ENCODE measurements around the gene MFGE8.
A peak's percentile ranks its signal among the peaks of the same experiment; 100 is the strongest.
"Not testable (repeated sequence)": the region's sequence is repeated elsewhere in the genome, so short reads cannot be mapped to it uniquely, and the experiment has no call there.

Gene MFGE8, protein sequence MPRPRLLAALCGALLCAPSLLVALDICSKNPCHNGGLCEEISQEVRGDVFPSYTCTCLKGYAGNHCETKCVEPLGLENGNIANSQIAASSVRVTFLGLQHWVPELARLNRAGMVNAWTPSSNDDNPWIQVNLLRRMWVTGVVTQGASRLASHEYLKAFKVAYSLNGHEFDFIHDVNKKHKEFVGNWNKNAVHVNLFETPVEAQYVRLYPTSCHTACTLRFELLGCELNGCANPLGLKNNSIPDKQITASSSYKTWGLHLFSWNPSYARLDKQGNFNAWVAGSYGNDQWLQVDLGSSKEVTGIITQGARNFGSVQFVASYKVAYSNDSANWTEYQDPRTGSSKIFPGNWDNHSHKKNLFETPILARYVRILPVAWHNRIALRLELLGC

DNA sequence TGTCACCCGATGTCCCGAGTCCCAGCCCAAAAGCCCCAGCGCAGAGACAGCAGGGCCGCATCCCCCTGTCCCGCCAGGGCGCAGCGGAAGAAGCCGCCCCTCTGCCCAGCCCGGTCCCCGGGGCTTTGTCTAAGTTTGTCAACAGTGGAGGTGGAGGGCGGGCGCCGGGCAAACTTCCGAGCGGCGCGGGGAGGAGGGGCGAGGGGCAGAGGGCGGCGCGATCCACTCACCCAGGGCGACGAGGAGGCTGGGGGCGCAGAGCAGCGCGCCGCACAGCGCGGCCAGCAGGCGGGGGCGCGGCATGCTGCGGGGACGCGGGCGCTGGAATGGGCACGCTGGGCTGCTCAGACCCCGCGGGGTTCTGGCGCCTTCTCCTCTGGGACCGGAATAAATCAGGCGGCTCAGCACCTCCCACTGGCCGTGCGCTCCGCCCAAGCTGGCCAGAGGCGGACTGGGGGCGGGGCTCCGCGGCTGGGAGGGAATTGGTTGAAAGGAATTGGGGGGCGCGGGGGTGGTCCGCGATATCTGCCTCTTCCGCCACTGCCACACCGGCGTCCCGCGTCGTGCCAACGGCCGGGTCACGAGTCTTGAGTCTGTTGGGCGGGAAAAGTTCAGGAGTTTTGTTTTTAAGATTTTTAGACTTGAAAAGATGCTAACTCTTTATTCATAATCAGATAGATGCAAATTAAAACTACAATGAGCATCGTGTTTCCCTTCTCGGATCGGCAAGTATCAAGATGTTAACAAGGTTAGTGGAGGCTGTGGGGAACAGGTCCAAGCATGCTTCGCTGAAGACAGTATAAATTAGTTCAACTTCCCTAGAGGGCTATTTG is at the start of gene MFGE8:
Gene MFGE8 (minus strand): TSS at position 363 of the 833 bp plus-strand sequence. CDS start 60 bp downstream, at position 303.
- DNase-seq (ENCODE audit: low read depth, low spot score): peak; percentile 66
- peak within 1 kb of the TSS; percentile 89 for H3K27ac ChIP-seq

DNA sequence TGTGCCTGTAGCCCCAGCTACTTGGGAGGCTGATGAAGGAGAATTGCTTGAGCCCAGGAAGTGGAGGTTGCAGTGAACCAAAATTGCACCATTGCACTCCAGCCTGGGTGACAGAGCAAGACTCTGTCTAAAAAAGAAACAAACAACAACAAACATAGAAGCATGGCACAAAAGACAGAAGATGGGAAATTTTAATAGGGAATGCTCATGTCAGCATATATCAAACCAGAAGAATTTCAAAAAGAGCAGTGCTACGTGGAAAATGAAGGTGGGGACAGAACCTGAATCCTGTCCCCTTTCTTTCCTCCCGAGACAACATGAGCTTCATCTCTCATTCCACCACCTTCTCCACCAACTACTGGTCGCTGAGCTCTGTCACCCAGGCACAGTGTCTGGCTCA is 46.3 kb upstream of the MFGE8 start:
- H3K27ac ChIP-seq: no peak overlapping the region
- no peak for DNase-seq (ENCODE audit: low read depth, low spot score)

DNA sequence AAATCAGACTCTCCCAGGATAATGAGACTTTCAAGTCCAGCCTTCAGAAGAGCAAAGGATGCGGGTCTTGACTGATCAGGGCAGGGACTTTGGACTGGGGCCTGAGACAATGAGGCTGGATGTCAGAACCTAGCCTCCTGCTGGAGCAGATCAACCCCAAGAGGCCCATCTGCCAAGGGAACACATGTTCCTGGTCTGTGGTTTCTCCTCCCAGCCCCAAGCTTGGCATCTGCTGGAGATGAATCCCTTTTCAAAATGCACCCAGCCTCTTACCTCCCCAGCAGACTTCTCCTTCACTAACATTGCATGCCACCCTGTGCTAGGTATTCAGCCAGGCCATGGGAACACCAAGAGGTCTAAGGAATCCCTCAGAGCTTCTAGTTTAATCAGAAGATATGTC is 43.7 kb upstream of the MFGE8 start:
- no peak overlapping the region for H3K27ac ChIP-seq
- DNase-seq (ENCODE audit: low read depth, low spot score): no peak

DNA sequence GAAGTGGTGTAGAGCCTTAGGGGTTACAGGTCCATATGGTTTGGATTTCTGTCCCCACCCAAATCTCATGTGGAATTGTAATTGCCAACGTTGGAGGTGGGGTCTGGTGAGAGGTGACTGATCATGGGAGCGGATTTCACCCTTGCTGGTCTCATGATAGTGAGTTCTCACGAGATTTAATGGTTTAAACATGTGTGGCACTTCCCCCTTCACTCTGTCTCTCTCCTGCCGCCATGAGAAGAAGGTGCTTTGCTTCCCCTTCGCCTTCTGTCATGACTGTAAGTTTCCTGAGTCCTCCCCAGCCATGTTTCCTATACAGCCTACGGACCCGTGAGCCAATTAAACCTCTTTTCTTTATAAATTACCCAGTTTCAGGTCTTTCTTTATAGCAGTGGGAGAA is 43.1 kb upstream of the MFGE8 start:
- DNase-seq (ENCODE audit: low read depth, low spot score): no peak
- H3K27ac ChIP-seq: no peak overlapping the region

DNA sequence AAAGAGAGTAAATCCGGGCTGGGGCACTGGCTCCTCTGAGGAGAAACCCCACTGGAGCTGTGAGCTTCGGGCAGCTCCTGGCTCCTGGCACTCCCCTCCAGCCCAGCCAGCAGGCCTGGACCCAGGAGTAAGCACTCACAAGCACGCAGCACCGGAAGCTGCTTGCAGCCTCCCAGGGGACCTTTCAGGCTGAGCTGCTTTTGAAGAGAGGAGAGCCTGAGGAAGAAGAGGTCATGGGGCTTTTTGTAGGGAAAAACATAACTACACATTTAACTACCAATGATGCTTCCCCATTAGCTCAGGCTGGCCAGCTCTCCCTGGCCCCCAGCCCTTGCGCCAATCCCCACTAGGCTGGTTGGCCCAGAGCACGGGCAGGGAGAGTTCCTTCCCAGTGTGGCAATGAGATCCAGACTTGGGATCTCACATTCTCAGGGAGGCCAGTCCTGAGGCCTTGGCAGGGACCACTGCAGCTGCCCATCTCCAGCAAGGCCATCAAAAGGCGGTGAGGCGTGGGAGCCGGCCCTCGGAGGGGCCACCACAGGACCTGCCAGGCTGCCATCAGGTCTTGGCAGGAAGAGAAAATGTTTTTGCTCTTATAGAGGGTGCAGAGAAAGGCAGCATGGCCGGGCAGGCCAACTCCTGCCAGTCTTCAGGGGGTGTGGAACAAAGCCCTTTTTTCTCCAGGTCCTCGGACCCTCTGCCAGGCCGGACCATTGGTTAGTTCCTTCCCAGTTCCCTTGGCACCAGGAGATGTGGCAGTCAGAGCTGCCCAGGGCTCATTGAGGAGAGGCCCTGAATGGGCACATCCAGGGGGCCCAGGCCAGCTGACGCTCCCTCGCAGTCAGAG is 41.5 kb upstream of the MFGE8 start:
- DNase-seq (ENCODE audit: low read depth, low spot score): no peak
- no peak overlapping the region for H3K27ac ChIP-seq

DNA sequence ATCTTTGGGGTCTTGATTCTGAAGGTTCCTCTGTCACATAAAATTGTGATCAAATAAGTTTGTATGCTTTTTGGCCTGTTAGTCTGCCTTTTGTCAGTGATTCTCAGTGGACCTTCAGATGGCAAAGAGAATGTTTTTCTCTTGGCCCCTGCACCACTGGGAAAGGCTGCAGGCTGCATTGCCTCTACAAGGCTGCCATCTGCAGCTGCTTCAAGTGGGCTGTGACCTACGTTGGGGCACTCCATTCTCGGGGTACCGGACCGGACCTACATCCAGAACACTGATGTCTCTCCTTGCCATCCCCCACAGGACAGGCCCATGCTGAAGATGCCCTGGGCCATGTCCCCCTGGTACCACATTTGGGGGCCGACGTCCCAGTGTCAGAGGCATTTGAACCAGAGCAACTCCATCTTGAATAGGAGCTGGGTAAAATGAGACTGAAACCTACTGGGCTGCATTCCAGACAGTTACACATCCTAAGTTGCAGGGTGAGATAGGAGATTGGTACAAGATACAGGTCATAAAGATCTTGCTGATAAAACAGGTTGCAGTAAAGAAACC is 37.5 kb upstream of the MFGE8 start:
- DNase-seq (ENCODE audit: low read depth, low spot score): no peak
- no peak overlapping the region for H3K27ac ChIP-seq

DNA sequence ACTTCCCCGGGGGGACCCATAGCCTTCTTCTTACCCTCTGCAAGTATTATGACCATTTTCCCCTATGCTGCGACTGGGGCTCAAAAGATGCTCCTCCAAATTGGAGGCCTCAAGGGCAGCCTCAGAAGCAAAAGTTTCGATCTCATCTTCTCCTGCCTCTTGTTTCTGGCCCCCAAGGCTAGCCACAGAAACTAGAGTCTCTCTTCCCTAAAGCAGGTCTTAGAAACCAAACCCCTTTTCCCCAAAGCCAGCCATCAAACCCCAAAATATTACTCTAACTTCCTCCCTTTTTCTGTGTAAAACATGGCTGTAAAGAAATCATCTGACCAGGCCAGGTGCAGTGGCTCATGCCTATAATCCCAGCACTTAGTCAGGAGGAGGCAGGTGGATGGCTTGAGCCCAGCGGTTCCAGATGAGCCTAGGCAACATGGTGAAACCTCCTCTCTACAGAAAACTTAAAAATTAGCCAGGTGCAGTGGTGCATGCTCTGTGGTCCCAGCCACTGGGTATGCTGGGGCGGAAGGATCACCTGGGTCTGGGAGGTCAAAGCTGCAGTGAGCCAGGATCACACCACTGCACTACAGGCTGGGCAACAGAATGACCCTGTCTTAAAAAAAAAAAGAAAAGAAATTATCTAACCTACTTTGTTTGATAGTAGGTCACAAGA is 36.7 kb upstream of the MFGE8 start:
- no peak overlapping the region for H3K27ac ChIP-seq

DNA sequence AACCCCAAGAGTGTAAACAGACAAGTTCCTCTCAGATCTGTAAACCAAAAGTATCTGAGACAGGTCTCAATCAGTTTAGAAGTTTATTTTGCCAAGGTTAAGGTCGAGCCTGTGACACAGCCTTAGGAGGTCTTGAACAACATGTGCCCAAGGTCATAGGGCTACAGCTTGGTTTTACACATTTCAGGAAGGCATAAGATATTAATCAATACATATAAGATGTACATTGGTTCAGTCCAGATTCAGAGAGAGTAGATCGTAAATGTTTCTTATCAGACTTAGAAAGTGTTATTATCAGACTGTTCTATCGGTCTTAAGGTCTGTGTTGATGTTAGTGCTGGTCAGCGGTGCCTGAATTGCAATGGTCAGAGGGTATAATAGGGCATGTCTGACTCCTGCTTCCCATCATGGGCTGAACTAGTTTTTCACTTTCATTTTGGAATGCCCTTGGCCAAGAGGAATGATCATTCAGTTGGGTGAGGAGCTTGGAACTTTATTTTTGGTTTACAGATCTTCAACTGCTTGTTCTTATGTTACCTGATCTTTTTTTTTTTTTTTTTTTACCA is 27.0 kb upstream of the MFGE8 start:
- no peak for DNase-seq (ENCODE audit: low read depth, low spot score)

More for the DNA sequence above, 36.7 kb upstream of the MFGE8 start:
- no peak for DNase-seq (ENCODE audit: low read depth, low spot score)

DNA sequence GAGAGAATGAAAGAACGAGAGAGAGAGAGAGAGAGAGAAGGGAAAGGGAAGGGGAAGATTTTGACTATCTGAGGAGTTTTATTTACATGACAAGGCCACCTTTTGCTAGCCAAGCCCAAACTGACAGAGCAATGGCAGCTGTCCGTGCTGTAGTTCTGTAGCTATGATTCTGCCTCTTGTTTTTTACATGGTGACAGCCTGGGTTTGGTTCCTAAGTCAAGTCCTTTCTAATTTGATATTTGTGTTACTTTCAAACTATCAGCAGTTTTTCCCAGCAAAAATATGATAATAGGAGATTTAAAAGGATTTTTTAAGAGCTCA is 26.3 kb upstream of the MFGE8 start:
- no peak overlapping the region for H3K27ac ChIP-seq
- DNase-seq (ENCODE audit: low read depth, low spot score): no peak

More for the DNA sequence above, 27.0 kb upstream of the MFGE8 start:
- H3K27ac ChIP-seq: no peak overlapping the region

DNA sequence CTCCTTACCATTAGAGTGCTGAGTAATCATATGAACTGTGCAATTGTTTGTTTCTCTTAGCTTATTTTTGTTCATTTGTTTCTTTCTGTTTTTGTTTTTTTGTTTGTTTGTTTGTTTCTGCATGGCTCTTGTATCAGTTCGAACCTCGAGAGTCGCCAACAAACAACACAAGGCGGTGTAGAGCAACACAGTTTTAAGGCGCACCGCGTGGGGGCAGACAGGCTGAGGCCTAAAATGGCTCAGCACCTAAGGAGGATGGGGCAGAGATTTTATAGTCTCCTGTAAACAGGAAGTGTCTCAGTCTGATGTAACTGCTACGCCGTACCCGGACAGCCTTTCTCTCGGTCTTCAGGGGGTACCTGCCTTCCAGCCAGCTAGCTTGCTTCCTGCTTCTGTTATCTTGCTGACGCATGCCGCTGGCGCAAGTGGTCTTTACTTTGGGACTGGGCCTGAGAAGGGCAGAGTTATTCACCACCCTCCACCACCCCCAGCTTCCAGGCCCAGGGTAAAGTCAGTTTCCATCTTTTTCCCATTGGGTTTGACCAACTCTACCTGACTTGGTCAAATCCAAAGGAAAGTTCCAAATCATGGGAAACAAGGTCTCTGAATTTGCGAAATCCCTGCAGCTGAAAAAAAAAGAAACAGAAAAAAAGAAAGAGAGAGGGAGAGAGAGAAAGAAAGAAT is 25.8 kb upstream of the MFGE8 start:
- no peak overlapping the region for H3K27ac ChIP-seq
- DNase-seq (ENCODE audit: low read depth, low spot score): no peak

DNA sequence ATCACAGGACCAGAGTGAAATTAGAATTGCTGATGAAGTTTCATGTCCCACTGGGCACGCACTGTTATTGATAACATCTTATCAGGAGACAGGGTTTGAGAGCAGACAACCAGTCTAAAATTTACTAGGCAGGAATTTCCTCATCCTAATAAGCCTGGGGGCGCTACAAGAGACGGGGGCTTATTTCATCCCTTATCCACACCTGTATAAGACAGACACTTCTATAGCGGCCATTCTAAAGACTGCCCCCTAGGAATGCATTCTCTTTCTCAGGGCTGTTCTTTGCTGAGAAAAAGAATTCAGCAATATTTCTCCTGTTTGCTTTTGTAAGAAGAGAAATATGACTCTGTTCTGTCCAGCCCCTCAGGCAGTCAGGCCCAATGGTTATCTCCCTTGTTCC is 21.3 kb upstream of the MFGE8 start:
- H3K27ac ChIP-seq; DNase-seq (ENCODE audit: low read depth, low spot score): not testable (repeated sequence)

DNA sequence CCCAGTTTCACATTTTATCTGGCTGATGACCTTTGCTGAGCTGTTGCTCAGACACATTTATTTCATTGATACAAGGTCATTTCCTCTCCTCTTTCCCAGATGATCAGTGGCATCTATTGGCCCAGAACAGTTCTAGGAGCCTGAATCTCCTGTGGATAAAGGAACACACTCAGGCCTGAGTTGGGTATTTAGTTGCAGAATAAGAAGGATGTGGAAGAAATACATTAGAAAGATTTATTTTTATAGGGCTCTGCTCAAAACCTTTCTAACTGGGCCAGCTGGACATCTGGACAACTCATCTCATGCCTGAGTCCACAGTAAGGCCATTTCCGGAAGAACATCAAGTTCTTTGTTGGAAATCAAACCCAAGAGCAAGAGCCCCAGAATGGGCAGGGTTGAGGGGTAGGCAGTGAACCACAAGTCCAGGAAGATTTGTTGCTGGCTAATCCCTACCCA is 19.7 kb upstream of the MFGE8 start:
- DNase-seq (ENCODE audit: low read depth, low spot score): no peak
- H3K27ac ChIP-seq: no peak overlapping the region

DNA sequence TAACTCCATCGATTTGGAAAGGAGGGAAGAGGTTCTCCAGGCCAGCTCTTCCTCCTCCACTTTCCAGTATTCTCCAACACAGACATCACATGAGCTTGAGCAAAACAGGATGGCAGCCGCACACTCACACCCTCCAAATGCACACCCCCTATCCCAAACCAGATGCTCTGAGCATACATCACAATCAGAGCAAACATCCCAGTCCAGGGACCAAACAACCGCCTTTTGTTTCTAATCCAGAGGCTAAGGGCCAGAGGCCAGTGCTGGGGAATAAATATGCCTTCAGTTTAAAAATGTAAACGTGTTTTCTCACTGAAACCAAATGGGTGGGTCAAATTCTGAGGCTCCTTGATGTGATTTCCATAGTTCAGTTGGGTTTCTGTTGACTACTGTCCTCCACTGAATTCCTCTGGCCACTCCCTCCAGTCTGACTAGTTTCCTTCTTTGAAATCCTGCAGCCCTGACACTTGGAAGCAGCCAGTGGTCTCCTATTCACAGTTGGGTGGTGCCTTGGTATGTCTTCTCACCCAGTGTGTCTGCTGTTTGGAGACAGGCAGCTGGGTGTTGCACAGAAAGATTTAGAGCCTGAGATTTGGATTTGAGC is 19.2 kb upstream of the MFGE8 start:
- H3K27ac ChIP-seq: no peak overlapping the region
- DNase-seq (ENCODE audit: low read depth, low spot score): no peak

DNA sequence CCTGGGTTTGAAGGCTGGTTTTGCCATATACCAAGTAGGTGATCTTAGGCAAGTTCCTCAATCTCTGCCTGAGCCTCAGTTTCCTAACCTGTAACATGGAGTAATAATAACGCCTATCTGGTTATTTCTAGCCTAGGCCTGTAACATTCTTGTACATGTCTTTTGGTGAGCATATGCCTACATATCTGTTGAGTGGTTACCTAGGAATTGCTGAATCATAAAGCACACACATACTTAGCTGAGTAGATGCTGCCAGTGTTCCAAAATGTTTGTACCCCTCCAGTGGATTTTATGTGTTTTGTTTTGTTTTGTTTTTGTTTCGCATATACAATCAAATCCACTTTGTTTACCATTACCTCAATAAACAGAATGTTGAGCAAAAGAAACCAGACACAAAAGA is 17.4 kb upstream of the MFGE8 start:
- DNase-seq (ENCODE audit: low read depth, low spot score): no peak
- no peak overlapping the region for H3K27ac ChIP-seq

DNA sequence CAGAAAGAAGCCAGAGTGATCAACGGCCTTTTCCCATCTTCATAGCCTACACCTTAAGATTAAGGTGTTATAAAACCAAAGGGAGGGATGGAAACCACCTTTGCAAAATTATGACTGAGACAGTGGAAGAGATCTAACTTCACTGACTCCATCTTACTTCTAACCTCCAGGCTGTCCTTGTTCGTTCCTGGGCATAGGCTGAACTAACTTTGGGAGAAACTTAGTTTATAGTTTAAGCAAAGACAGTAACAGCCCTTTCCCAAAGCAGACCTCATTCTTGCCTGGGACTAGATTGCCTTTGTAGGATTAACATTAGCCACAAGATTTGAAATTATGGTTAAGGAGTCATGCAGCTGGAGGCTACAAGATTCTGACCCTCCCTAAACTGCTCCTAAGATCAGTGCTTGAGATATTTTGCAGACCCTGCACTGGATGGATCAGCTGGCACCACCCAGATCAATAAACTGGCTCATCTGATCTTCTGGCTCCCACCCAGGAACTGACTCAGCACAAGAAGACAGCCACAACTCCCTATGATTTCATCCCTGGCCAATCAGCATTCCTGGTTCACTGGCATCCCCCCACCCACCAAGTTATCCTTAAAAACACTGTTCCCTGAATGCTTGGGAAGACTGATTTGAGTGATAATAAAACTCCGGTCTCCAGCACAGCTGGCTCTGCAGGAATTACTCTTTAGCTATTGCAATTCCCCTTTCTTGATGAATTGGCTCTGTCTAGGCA is 16.3 kb upstream of the MFGE8 start:
- DNase-seq (ENCODE audit: low read depth, low spot score): not testable (repeated sequence)

DNA sequence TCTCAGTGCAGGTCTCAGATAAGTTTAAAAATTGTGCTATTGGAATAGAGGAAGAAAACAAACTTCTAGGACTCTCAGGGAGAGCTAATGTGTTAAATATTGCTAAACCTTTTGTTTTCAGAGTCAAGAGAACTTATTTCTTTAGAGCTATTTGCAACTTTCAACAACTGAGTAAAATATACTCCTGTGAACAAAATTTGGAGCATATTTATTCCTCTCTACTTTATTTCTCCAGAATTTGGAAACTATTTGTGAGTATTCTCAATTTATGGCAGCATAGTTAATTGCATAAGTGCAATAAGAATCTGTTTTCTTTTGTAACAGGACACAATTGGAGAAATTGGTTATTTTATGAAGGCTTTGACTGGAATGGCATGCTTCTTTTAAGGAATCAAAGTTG is 15.0 kb upstream of the MFGE8 start:
- DNase-seq (ENCODE audit: low read depth, low spot score); H3K27ac ChIP-seq: not testable (repeated sequence)

More for the DNA sequence above, 16.3 kb upstream of the MFGE8 start:
- not testable (repeated sequence) for H3K27ac ChIP-seq

DNA sequence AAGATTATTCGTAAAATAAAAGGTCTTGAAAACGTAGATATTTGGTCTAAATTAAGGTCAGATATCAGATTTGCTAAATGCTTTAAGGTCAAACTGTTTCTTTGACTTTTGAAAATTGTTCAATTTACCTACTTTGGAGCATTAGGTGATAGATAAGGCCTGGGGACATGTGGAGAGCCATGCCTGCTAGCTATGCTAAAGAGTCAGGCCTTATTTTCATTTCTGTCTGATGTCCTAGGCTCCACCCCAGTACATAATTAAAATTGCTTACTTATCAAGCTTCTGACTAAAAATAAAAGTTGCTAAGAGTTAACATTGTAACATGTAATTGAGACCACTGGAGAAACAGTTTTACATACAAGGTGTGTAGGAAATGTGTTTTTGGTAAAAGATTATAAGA is 12.5 kb upstream of the MFGE8 start:
- not testable (repeated sequence) for DNase-seq (ENCODE audit: low read depth, low spot score); H3K27ac ChIP-seq
